ENCODE measurements around the gene ZNF398.

ZNF398 gene

DNA sequence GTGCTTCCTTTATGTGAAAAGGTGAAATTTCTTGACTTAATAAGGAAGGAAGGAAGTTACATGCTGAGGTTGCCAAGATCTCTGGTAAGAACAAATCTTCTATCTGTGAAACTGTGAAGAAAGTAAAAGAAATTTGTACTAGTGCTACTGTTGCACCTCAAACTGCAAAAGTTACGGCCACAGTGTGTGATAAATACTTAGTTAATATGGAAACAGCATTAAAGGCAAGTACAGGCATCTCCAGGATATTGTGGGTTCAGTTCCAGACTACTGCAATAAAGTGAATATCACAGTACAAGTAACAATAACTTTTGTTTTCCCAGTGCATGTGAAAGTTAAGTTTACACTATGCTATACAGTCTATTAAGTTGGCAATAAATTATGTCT, 25.3 kb downstream of the ZNF398 start:
- TF ChIP-seq, protein P1, sequence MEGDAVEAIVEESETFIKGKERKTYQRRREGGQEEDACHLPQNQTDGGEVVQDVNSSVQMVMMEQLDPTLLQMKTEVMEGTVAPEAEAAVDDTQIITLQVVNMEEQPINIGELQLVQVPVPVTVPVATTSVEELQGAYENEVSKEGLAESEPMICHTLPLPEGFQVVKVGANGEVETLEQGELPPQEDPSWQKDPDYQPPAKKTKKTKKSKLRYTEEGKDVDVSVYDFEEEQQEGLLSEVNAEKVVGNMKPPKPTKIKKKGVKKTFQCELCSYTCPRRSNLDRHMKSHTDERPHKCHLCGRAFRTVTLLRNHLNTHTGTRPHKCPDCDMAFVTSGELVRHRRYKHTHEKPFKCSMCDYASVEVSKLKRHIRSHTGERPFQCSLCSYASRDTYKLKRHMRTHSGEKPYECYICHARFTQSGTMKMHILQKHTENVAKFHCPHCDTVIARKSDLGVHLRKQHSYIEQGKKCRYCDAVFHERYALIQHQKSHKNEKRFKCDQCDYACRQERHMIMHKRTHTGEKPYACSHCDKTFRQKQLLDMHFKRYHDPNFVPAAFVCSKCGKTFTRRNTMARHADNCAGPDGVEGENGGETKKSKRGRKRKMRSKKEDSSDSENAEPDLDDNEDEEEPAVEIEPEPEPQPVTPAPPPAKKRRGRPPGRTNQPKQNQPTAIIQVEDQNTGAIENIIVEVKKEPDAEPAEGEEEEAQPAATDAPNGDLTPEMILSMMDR (conservative IDR thresholded peaks at IDR 0.05): no peak
- no peak overlapping the region for H3K27ac ChIP-seq

- TF ChIP-seq, protein P1 (conservative IDR thresholded peaks at IDR 0.05): no peak
- no peak overlapping the region for H3K27ac ChIP-seq
These were observed 27.9 kb downstream of the ZNF398 start for GRCh38 chr7:149175150-149175549.

- H3K27ac ChIP-seq: no peak overlapping the region
- TF ChIP-seq, protein P1 (conservative IDR thresholded peaks at IDR 0.05): no peak
These were observed 32.0 kb downstream of the ZNF398 start for GRCh38 chr7:149179241-149179640.

DNA sequence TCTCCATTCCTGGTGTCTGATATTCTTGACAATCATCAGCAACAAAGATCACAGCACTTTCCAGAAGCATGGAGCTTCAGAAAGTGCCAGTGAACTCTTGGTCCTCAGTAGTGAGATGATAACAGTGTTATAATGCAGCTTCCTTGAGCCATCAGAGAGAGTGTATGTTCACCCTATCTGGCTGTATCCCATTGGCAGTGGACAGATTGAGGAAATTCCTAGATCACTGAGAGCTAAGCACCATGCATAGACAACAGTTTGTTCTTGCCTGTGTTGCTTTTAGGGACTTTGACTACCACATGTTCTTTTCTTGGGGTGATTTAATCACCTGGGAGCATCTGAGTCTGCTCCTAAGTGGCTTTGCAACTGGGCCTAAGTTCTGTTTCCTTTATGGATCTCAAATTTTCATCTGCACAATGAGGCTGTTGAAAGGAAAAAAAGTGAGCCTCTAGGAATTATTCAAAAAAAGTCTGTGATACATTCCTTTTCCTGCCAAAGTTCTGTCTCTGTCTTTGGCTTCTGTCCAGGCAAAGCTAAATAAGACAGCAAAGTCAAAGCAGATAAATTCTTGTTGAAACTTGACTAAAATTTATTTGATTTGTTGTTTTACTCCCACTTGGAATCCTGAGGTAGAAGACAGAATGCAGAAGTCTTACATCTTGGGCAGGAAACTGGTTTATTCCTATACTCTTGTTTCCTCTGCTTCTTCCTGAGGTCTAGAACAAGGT, 33.6 kb downstream of the ZNF398 start:
- no peak overlapping the region for H3K27ac ChIP-seq
- TF ChIP-seq, protein P1 (conservative IDR thresholded peaks at IDR 0.05): no peak

DNA sequence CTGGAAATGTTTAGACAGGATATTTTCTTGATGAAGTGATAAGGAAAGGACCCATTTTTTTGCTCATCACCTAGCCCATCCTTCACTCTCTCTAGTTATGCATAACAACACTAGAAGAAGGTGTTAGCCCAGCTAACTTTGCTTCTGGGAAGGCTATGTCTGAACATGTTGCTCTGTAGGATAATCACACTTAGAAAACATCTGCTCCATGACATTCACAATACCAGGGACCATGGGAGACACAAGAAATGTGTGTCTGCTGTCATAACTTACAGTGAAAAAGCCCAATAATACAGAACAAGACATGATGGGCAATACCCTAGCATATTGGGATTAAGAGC, 34.2 kb downstream of the ZNF398 start:
- TF ChIP-seq, protein P1 (conservative IDR thresholded peaks at IDR 0.05): no peak

GRCh38 chr7:149184274-149184673, 37.0 kb downstream of the ZNF398 start:
- TF ChIP-seq, protein P1 (conservative IDR thresholded peaks at IDR 0.05): no peak
- H3K27ac ChIP-seq: no peak overlapping the region

More for the DNA sequence above, 34.2 kb downstream of the ZNF398 start:
- no peak overlapping the region for H3K27ac ChIP-seq

DNA sequence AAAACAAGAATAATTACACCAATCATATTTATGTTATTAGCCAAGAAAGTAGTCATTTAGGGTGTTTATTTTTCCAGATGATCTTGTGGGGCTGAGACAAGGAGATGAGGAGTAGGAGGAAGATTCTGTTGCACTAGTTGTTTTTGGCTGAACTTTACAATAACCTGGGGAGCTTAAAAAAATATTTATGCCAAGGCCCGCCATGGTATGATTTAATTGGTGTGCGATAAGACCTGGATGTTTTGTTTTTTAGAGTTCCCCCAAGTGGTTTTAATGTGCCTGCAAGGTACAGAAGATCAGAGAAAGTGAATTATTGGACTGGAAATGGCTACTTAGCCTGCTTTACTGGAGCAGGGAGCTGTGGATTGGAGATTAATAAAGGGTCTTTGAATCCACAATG, 41.0 kb downstream of the ZNF398 start:
- TF ChIP-seq, protein P1 (conservative IDR thresholded peaks at IDR 0.05): no peak
- H3K27ac ChIP-seq: no peak overlapping the region

Data from VCaP (cell line).